GM12891 (cell line): ENCODE results near the gene CACNG8.

Source experiments
- PAX5 ChIP-seq: IDR thresholded peaks from 2 replicates; pipeline ENCODE4 v1.6.1; 2011; ENCODE audit warnings: low read length, moderate library complexity, mild to moderate bottlenecking; ENCODE audit not compliant: insufficient read depth, severe bottlenecking
- POLR2A ChIP-seq: IDR thresholded peaks from 2 replicates; pipeline ENCODE4 v1.6.1; 2011; ENCODE audit warnings: low read depth, low read length, control low read depth
- POLR2AphosphoS5 ChIP-seq: IDR thresholded peaks from 2 replicates; pipeline ENCODE4 v1.6.1; 2011; ENCODE audit warnings: low read depth, low read length, control low read depth
- POU2F2 ChIP-seq: IDR thresholded peaks from 2 replicates; pipeline ENCODE4 v1.6.1; 2011; ENCODE audit warnings: low read depth, mild to moderate bottlenecking, control low read depth, low read length, moderate library complexity
- SPI1 ChIP-seq: IDR thresholded peaks from 2 replicates; pipeline ENCODE4 v1.6.1; 2011; ENCODE audit warnings: low read depth, low read length, control low read depth
- TAF1 ChIP-seq: IDR thresholded peaks from 2 replicates; pipeline ENCODE4 v1.6.1; 2011; ENCODE audit warnings: low read depth, low read length, control low read depth

GRCh38 chr19:54013866-54014265 lies 51.1 kb downstream of the CACNG8 start:
- TF ChIP-seq POLR2AphosphoS5 (no peak), POLR2A (no peak), TAF1 (no peak), SPI1 (no peak), PAX5 (no peak), POU2F2 (no peak)
